Measurements from ENCODE around the gene PCDH12. TPM values are rescaled to one million over a fixed set of nuclear protein-coding genes. Genes with fewer than 3 reads are reported as not detected.

PCDH12 gene
- polyA plus RNA-seq, 1 donor from 2014 or later, result not detected

DNA sequence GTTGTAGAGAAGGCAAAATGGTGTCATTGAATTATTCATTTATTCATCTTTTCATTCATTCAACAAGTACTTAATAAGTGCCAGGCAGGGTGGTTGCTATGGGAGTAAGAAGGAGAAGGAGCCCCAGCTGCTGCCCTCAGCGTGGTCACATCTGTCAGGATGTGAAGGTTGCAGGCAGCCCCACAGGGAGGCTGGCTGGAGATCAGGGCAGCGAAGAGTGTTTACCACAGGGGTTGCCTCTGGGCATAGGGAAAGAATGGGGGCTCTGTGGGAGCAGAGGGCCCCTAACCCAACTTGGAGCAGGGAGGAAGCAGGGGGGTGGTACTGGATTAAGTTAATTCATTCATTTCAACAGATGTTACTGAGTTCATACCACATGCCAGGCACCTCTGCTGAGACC is 6.0 kb downstream of the PCDH12 start:
- Histone ChIP-seq H2AFZ (ENCODE audit: low read depth, low read length) (no peak overlapping the region), H4K20me1 (ENCODE audit: insufficient read depth) (no peaks in the 10 kb centered on the region), H3F3A (ENCODE audit: insufficient read depth, low read length, poor library complexity, severe bottlenecking) (no peaks in the 10 kb centered on the region), H3K4me2 (ENCODE audit: low read length) (no peak overlapping the region), H3K36me3 (ENCODE audit: insufficient read depth, low read length) (no peaks in the 10 kb centered on the region), H3K9ac (ENCODE audit: low read length) (no peak overlapping the region), H3K4me3 (ENCODE audit: low read length) (no peak overlapping the region), H3K27me3 (ENCODE audit: insufficient read depth, low read depth, low read length) (no peaks in the 10 kb centered on the region), H3K27ac (ENCODE audit: low read length) (no peak overlapping the region), H3K9me2 (ENCODE audit: insufficient read depth, low read length) (no peaks in the 10 kb centered on the region), H3K9me3 (ENCODE audit: low read length) (no peaks in the 10 kb centered on the region), H3K79me2 (replicated peaks; ENCODE audit: insufficient read depth, low read length) (no peaks in the 10 kb centered on the region)
- no peak for TF ChIP-seq TAF1 (IDR thresholded peaks at IDR 0.05; ENCODE audit: low read depth)
- no peak for TF ChIP-seq EP300 (conservative IDR thresholded peaks at IDR 0.05; ENCODE audit: poor library complexity, severe bottlenecking)
- TF ChIP-seq EZH2 (IDR thresholded peaks at IDR 0.05; ENCODE audit: borderline replicate concordance, insufficient read depth, low read length, poor library complexity, severe bottlenecking), result no peak
- no peak for TF ChIP-seq MXI1 (conservative IDR thresholded peaks at IDR 0.05; ENCODE audit: poor library complexity, severe bottlenecking)
- TF ChIP-seq, protein P1, sequence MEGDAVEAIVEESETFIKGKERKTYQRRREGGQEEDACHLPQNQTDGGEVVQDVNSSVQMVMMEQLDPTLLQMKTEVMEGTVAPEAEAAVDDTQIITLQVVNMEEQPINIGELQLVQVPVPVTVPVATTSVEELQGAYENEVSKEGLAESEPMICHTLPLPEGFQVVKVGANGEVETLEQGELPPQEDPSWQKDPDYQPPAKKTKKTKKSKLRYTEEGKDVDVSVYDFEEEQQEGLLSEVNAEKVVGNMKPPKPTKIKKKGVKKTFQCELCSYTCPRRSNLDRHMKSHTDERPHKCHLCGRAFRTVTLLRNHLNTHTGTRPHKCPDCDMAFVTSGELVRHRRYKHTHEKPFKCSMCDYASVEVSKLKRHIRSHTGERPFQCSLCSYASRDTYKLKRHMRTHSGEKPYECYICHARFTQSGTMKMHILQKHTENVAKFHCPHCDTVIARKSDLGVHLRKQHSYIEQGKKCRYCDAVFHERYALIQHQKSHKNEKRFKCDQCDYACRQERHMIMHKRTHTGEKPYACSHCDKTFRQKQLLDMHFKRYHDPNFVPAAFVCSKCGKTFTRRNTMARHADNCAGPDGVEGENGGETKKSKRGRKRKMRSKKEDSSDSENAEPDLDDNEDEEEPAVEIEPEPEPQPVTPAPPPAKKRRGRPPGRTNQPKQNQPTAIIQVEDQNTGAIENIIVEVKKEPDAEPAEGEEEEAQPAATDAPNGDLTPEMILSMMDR (IDR thresholded peaks at IDR 0.05; ENCODE audit: poor library complexity, severe bottlenecking), result no peak
- no peak for TF ChIP-seq SMC3 (conservative IDR thresholded peaks at IDR 0.05; ENCODE audit: poor library complexity)
- TF ChIP-seq, protein P2, sequence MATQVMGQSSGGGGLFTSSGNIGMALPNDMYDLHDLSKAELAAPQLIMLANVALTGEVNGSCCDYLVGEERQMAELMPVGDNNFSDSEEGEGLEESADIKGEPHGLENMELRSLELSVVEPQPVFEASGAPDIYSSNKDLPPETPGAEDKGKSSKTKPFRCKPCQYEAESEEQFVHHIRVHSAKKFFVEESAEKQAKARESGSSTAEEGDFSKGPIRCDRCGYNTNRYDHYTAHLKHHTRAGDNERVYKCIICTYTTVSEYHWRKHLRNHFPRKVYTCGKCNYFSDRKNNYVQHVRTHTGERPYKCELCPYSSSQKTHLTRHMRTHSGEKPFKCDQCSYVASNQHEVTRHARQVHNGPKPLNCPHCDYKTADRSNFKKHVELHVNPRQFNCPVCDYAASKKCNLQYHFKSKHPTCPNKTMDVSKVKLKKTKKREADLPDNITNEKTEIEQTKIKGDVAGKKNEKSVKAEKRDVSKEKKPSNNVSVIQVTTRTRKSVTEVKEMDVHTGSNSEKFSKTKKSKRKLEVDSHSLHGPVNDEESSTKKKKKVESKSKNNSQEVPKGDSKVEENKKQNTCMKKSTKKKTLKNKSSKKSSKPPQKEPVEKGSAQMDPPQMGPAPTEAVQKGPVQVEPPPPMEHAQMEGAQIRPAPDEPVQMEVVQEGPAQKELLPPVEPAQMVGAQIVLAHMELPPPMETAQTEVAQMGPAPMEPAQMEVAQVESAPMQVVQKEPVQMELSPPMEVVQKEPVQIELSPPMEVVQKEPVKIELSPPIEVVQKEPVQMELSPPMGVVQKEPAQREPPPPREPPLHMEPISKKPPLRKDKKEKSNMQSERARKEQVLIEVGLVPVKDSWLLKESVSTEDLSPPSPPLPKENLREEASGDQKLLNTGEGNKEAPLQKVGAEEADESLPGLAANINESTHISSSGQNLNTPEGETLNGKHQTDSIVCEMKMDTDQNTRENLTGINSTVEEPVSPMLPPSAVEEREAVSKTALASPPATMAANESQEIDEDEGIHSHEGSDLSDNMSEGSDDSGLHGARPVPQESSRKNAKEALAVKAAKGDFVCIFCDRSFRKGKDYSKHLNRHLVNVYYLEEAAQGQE (IDR thresholded peaks at IDR 0.05; ENCODE audit: borderline replicate concordance), result no peak
- TF ChIP-seq POLR2AphosphoS5 (IDR thresholded peaks at IDR 0.05), result no peak
- no peak for TF ChIP-seq RAD21 (conservative IDR thresholded peaks at IDR 0.05)

DNA sequence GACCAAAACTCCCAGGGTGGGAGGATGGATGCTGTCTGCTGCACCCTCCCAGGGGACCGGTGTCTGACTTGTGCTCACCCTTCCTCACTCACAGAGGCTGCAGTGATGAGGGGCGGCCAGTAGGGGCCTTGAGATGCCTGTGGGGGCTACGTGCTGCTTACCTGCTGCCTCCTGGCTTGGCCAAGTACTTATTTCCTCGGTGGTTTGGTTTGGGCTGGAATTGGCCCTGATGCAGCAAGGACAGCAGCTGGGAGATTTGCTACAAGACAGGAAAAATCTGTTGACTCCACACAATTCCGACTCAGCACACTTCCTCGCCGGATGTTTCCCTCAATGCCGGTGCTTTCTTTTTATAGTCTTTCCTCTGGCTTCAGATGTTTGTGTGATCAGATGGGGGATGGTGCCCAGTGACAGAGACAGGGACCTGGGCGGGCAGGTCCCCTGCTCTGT is 6.6 kb downstream of the PCDH12 start:
- H3F3A ChIP-seq (ENCODE audit: insufficient read depth, low read length, poor library complexity, severe bottlenecking), result no peaks in the 10 kb centered on the region
- TF ChIP-seq EZH2 (IDR thresholded peaks at IDR 0.05; ENCODE audit: borderline replicate concordance, insufficient read depth, low read length, poor library complexity, severe bottlenecking) (no peak), SMC3 (conservative IDR thresholded peaks at IDR 0.05; ENCODE audit: poor library complexity) (no peak), EP300 (conservative IDR thresholded peaks at IDR 0.05; ENCODE audit: poor library complexity, severe bottlenecking) (no peak), TAF1 (IDR thresholded peaks at IDR 0.05; ENCODE audit: low read depth) (no peak), MXI1 (conservative IDR thresholded peaks at IDR 0.05; ENCODE audit: poor library complexity, severe bottlenecking) (no peak), RAD21 (conservative IDR thresholded peaks at IDR 0.05) (no peak), POLR2AphosphoS5 (IDR thresholded peaks at IDR 0.05) (no peak)
- TF ChIP-seq, protein P2 (IDR thresholded peaks at IDR 0.05; ENCODE audit: borderline replicate concordance), result no peak
- TF ChIP-seq, protein P1 (IDR thresholded peaks at IDR 0.05; ENCODE audit: poor library complexity, severe bottlenecking), result peak; percentile 37
- H4K20me1 ChIP-seq (ENCODE audit: insufficient read depth), result no peaks in the 10 kb centered on the region
- no peak overlapping the region for H2AFZ ChIP-seq (ENCODE audit: low read depth, low read length)
- H3K9me2 ChIP-seq (ENCODE audit: insufficient read depth, low read length), result no peaks in the 10 kb centered on the region
- H3K36me3 ChIP-seq (ENCODE audit: insufficient read depth, low read length), result no peaks in the 10 kb centered on the region
- no peak overlapping the region for H3K9ac ChIP-seq (ENCODE audit: low read length)
- no peaks in the 10 kb centered on the region for H3K27me3 ChIP-seq (ENCODE audit: insufficient read depth, low read depth, low read length)
- no peaks in the 10 kb centered on the region for H3K9me3 ChIP-seq (ENCODE audit: low read length)
- H3K27ac ChIP-seq (ENCODE audit: low read length), result no peak overlapping the region
- H3K4me2 ChIP-seq (ENCODE audit: low read length), result no peak overlapping the region
- H3K79me2 ChIP-seq (replicated peaks; ENCODE audit: insufficient read depth, low read length), result no peaks in the 10 kb centered on the region
- H3K4me3 ChIP-seq (ENCODE audit: low read length), result no peak overlapping the region

Measured in neural cell (in vitro differentiated cells).